MM.1S (cell line): ENCODE data around the gene TIMM44.

Source experiments
- DNase-seq: peaks from one replicate; pipeline ENCODE4 v3.0.0-alpha.2; 2015
- H2AFZ ChIP-seq: fragments of 300-600 bp; sonication (generic); 2 replicates; pipeline ENCODE4 v1.6.0; 2016; ENCODE audit warnings: antibody characterized with exemption, low read length
- H3F3A ChIP-seq: fragments of 300-600 bp; sonication (generic); 2 replicates; pipeline ENCODE4 v1.6.1; 2016; ENCODE audit warnings: mild to moderate bottlenecking, antibody characterized with exemption, low read length, moderate library complexity, mixed read lengths; ENCODE audit not compliant: insufficient read depth
- H3K27ac ChIP-seq: fragments of 300-600 bp; sonication (generic); 2 replicates; pipeline ENCODE4 v1.5.1; 2016; ENCODE audit warnings: mild to moderate bottlenecking, low read length
- H3K27me3 ChIP-seq: fragments of 300-600 bp; sonication (generic); replicated peaks from 2 replicates; pipeline ENCODE4 v1.6.0; 2016; ENCODE audit warnings: low read length; ENCODE audit not compliant: insufficient read depth
- H3K36me3 ChIP-seq: fragments of 300-600 bp; sonication (generic); replicated peaks from 2 replicates; pipeline ENCODE4 v1.6.1; 2016; ENCODE audit warnings: mild to moderate bottlenecking, low read length, mixed read lengths; ENCODE audit not compliant: insufficient read depth
- H3K4me1 ChIP-seq: fragments of 300-600 bp; sonication (generic); 2 replicates; pipeline ENCODE4 v1.6.1; 2016; ENCODE audit warnings: low read length, mixed read lengths
- H3K4me2 ChIP-seq: fragments of 300-600 bp; sonication (generic); 2 replicates; pipeline ENCODE4 v1.6.0; 2016; ENCODE audit warnings: low read depth, low read length
- H3K4me3 ChIP-seq: fragments of 300-600 bp; sonication (generic); 2 replicates; pipeline ENCODE4 v1.5.1; 2016; ENCODE audit warnings: low read length, mixed read lengths
- H3K79me2 ChIP-seq: fragments of 300-600 bp; sonication (generic); 2 replicates; pipeline ENCODE4 v1.6.1; 2016; ENCODE audit warnings: mixed run types, low read length, mixed read lengths
- H3K9ac ChIP-seq: fragments of 300-600 bp; sonication (generic); 2 replicates; pipeline ENCODE4 v1.6.1; 2016; ENCODE audit warnings: low read length, mixed read lengths
- H3K9me2 ChIP-seq: fragments of 300-600 bp; sonication (generic); replicated peaks from 2 replicates; pipeline ENCODE4 v1.6.1; 2016; ENCODE audit warnings: mild to moderate bottlenecking, low read length, mixed read lengths; ENCODE audit not compliant: insufficient read depth
- H3K9me3 ChIP-seq: fragments of 300-600 bp; sonication (generic); replicated peaks from 2 replicates; pipeline ENCODE4 v1.6.1; 2016; ENCODE audit warnings: mild to moderate bottlenecking, low read length, mixed read lengths; ENCODE audit not compliant: insufficient read depth
- H4K20me1 ChIP-seq: fragments of 300-600 bp; sonication (generic); 2 replicates; pipeline ENCODE4 v1.6.1; 2016; ENCODE audit warnings: mild to moderate bottlenecking, low read length, moderate library complexity, mixed read lengths; ENCODE audit not compliant: insufficient read depth
- EZH2 ChIP-seq: fragments of 300-600 bp; sonication (generic); optimal IDR thresholded peaks from 2 replicates; pipeline ENCODE3; 2017; ENCODE audit warnings: low read depth, mild to moderate bottlenecking, antibody characterized with exemption, low read length, mixed read lengths
- EZH2phosphoT487 ChIP-seq: fragments of 300-600 bp; sonication (generic); IDR thresholded peaks from 2 replicates; pipeline ENCODE4 v1.6.1; 2018; ENCODE audit warnings: antibody characterized with exemption, low read length
- TF ChIP-seq, protein P1 (sequence below): fragments of 300-600 bp; sonication (generic); IDR thresholded peaks from 2 replicates; pipeline ENCODE4 v1.5.1; 2016; ENCODE audit warnings: antibody characterized with exemption, low read length, mixed read lengths

The TIMM44 gene

DNA sequence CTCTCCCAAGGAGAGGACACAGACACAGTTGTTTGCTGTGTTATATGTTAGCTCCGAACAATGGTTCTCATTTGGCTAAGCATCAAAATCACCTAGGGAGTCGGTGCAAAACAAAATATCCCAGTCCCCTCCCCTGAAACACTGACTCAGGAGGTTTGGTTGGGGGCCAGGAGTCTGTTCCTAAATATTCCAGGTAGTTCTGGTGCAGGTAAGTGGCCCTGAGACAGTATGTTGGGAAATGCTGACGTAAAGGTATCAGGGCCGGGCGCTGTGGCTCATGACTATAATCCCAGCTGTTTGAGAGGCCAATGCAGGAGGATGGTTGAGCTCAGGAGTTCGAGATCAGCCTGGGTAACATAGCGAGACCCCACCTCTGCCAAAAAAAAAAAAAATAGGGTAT, 42.1 kb downstream of the TIMM44 start:
- peaks cover 14% of the 10 kb centered on the region; the same call in 1 of the 2 replicates for H3K4me1 ChIP-seq
- no peaks in the 10 kb centered on the region for H3F3A ChIP-seq
- H3K9me2 ChIP-seq = no peaks in the 10 kb centered on the region
- H4K20me1 ChIP-seq = peaks cover 15% of the 10 kb centered on the region; the same call in 1 of the 2 replicates
- no peak overlapping the region for H3K27ac ChIP-seq
- no peak overlapping the region for H2AFZ ChIP-seq
- H3K9ac ChIP-seq = no peak overlapping the region
- TF ChIP-seq EZH2 = no peak
- TF ChIP-seq, protein P1, sequence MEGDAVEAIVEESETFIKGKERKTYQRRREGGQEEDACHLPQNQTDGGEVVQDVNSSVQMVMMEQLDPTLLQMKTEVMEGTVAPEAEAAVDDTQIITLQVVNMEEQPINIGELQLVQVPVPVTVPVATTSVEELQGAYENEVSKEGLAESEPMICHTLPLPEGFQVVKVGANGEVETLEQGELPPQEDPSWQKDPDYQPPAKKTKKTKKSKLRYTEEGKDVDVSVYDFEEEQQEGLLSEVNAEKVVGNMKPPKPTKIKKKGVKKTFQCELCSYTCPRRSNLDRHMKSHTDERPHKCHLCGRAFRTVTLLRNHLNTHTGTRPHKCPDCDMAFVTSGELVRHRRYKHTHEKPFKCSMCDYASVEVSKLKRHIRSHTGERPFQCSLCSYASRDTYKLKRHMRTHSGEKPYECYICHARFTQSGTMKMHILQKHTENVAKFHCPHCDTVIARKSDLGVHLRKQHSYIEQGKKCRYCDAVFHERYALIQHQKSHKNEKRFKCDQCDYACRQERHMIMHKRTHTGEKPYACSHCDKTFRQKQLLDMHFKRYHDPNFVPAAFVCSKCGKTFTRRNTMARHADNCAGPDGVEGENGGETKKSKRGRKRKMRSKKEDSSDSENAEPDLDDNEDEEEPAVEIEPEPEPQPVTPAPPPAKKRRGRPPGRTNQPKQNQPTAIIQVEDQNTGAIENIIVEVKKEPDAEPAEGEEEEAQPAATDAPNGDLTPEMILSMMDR = no peak
- TF ChIP-seq EZH2phosphoT487 = no peak
- no peak for DNase-seq
- H3K79me2 ChIP-seq = peaks cover 29% of the 10 kb centered on the region
- no peaks in the 10 kb centered on the region for H3K36me3 ChIP-seq
- no peak overlapping the region for H3K4me2 ChIP-seq
- H3K27me3 ChIP-seq = peaks cover 31% of the 10 kb centered on the region
- no peak overlapping the region for H3K4me3 ChIP-seq
- H3K9me3 ChIP-seq = no peaks in the 10 kb centered on the region

DNA sequence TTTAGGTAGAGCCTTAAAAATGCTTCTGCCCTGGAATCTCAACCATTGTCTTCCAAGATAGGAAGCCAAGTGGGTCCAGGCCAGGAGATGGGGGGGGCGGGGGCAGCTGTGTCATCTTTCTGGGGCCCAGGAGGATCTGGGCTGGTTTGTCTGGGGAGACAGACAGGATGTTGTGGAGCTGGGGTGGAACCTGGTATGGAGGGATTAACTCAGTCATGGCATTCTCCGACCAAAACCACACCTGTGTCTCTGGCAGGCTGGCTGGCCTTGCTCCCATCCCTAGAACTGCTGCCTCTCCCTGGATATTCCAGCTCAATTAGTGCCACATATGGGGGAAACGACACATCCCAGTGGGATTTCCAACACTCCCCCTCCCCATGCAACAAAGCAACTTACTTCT, 42.5 kb downstream of the TIMM44 start:
- Histone ChIP-seq H3K79me2 (peaks cover 25% of the 10 kb centered on the region), H3K9me2 (no peaks in the 10 kb centered on the region), H3K27ac (no peak overlapping the region), H3K36me3 (no peaks in the 10 kb centered on the region), H3K9me3 (no peaks in the 10 kb centered on the region), H3K4me3 (no peak overlapping the region), H4K20me1 (peaks cover 15% of the 10 kb centered on the region; the same call in 1 of the 2 replicates), H3K4me1 (peaks cover 14% of the 10 kb centered on the region; the same call in 1 of the 2 replicates), H2AFZ (no peak overlapping the region), H3K4me2 (no peak overlapping the region), H3K27me3 (peaks cover 31% of the 10 kb centered on the region), H3K9ac (no peak overlapping the region), H3F3A (no peaks in the 10 kb centered on the region)
- DNase-seq = no peak
- no peak for TF ChIP-seq EZH2

DNA sequence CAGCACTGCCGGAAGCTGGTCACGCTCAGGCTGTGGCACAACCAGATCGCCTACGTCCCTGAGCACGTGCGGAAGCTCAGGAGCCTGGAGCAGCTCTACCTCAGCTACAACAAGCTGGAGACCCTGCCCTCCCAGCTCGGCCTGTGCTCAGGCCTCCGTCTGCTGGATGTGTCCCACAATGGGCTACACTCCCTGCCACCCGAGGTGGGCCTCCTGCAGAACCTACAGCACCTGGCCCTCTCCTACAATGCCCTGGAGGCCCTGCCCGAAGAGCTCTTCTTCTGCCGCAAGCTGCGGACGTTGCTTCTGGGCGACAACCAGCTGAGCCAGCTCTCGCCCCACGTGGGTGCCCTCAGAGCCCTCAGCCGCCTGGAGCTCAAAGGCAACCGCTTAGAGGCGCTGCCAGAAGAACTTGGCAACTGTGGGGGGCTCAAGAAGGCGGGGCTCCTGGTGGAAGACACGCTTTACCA, 43.0 kb downstream of the TIMM44 start:
- Histone ChIP-seq H3K27ac (no peak overlapping the region), H2AFZ (no peak overlapping the region), H3K4me2 (no peak overlapping the region), H3K9me3 (no peaks in the 10 kb centered on the region), H3K9ac (no peak overlapping the region), H4K20me1 (peaks cover 11% of the 10 kb centered on the region; the same call in 1 of the 2 replicates), H3K4me1 (peaks cover 14% of the 10 kb centered on the region; the same call in 1 of the 2 replicates), H3K79me2 (peaks cover 20% of the 10 kb centered on the region), H3K4me3 (no peak overlapping the region), H3K9me2 (no peaks in the 10 kb centered on the region), H3F3A (no peaks in the 10 kb centered on the region), H3K36me3 (no peaks in the 10 kb centered on the region), H3K27me3 (peaks cover 31% of the 10 kb centered on the region)
- TF ChIP-seq EZH2phosphoT487 (no peak), EZH2 (no peak)
- TF ChIP-seq, protein P1 = no peak
- no peak for DNase-seq

DNA sequence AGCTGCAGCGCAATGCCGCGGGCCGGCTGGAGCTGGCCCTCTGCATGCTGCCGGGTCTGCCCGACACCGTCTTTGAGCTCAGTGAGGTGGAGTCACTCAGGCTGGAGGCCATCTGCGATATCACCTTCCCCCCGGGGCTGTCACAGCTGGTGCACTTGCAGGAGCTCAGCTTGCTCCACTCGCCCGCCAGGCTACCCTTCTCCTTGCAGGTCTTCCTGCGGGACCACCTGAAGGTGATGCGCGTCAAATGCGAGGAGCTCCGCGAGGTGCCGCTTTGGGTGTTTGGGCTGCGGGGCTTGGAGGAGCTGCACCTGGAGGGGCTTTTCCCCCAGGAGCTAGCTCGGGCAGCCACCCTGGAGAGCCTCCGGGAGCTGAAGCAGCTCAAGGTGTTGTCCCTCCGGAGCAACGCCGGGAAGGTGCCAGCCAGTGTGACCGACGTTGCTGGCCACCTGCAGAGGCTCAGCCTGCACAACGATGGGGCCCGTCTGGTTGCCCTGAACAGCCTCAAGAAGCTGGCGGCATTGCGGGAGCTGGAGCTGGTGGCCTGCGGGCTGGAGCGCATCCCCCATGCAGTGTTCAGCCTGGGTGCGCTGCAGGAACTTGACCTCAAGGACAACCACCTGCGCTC, 43.6 kb downstream of the TIMM44 start:
- Histone ChIP-seq H3K9me2 (no peaks in the 10 kb centered on the region), H3K36me3 (no peaks in the 10 kb centered on the region), H4K20me1 (peaks cover 6% of the 10 kb centered on the region; the same call in 1 of the 2 replicates), H3K27me3 (peaks cover 32% of the 10 kb centered on the region), H2AFZ (no peak overlapping the region), H3K27ac (no peak overlapping the region), H3K9me3 (no peaks in the 10 kb centered on the region), H3K79me2 (peaks cover 14% of the 10 kb centered on the region), H3F3A (no peaks in the 10 kb centered on the region), H3K9ac (no peak overlapping the region), H3K4me1 (peaks cover 8% of the 10 kb centered on the region; the same call in 1 of the 2 replicates), H3K4me2 (no peak overlapping the region), H3K4me3 (no peak overlapping the region)
- TF ChIP-seq EZH2 = no peak
- TF ChIP-seq, protein P1 = no peak
- no peak for TF ChIP-seq EZH2phosphoT487
- no peak for DNase-seq
